COLO829 (cell line): ENCODE data around the gene CDKN2B.
"Not testable (repeated sequence)": the region's sequence is repeated elsewhere in the genome, so short reads cannot be mapped to it uniquely, and the experiment has no call there.

Experiments used
- DNase-seq: peaks from one replicate; pipeline ENCODE4 v3.0.0; 2012; ENCODE audit warnings: low spot score

Gene CDKN2B

DNA sequence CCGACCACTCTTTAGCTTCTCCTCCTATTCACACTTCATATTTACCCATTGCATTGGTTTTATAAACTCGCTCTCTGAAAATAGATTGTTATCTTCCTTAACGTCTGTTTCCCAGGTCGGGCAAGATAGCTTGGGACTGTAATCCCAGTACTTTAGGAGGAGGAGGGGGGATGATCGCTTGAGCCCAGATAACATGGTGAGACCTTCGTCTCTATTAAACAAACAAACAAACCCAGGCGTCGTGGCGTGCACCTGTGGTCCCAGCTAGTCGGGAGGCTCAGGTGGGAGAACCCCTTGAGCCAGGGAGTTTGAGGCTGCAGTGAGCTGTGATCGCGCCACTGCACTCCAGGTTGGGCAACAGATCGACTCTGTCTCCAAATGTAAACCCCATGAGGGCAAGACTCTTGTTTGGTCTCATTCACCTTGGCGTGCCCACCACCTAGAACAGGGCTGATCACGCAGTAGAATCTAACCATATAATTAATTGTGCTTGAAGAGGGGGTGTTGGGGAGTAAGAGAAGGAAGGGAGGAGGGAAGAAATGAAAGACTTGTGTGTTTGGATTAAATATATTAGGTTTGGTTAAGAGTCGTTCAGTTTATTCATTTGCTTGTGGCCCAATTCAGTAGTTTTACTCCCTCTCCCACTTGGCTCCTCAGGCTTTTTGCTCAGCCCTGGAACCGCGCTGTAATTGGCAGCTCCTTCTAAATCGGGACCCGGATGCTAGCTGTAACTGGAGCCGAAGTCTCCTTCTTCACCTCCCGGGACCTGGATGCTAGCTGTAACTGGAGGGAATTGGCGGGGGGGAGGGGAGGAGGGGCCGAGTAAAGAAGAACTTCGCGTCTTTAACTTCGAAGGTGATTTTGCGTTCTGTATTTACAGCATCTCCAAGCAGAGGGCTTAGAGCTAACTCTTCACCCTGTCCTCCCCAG lies 39.8 kb downstream of the CDKN2B start:
- DNase-seq, result no peak

DNA sequence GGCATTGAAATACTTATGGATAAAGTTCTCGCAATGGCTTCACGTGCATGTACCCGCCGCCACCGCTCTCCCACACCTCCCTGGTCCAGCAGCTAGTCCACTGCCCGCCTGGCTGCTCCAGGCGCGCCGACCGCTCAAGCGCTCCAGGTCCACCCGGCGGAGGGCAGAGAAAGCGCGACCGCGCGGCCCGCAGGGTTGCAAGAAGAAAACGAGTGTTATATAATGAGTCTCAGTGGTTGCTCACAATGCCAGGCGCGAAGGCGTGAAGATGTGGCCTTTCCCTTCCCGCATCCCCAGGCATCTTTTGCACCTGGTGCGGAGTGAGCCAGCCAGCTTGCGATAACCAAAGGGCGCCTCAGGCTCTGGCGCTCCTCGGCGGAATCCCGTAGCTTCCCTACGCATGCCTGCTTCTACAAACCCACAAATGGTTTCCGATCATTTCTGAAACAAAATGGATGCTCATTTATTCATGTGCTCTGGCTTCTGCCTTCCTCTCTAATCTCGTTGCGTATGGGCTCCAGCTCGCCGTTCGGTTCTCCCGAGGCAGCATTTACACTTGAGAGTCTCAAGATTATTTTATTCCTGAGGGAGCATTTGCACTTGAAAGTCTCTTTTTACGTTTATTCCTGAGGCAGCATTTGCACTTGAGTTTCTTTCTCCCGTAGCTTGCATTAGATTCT lies 40.6 kb downstream of the CDKN2B start:
- DNase-seq, result no peak

- DNase-seq, result no peak
Observed at GRCh38 chr9:21967702-21968101, 41.4 kb downstream of the CDKN2B start.

DNA sequence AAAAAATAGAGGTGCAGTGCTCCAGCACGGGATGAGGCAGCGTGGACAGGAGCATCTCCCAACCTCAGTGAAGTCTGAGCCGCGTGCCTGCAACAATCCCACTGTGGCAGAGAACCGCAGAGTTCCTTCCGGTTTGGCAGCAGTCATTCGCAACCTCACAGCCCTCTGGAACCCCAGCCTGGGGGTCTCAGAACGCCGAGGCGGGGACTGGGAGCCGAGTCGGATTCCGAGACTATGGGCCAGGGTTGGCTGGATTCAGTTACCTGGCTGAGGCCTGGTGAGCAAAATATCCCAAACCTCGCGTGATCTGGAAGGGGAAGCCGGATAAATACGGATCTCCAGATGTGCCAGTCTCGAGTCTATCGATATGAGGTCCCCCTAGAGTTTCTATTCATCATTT lies 41.9 kb downstream of the CDKN2B start:
- no peak for DNase-seq

DNA sequence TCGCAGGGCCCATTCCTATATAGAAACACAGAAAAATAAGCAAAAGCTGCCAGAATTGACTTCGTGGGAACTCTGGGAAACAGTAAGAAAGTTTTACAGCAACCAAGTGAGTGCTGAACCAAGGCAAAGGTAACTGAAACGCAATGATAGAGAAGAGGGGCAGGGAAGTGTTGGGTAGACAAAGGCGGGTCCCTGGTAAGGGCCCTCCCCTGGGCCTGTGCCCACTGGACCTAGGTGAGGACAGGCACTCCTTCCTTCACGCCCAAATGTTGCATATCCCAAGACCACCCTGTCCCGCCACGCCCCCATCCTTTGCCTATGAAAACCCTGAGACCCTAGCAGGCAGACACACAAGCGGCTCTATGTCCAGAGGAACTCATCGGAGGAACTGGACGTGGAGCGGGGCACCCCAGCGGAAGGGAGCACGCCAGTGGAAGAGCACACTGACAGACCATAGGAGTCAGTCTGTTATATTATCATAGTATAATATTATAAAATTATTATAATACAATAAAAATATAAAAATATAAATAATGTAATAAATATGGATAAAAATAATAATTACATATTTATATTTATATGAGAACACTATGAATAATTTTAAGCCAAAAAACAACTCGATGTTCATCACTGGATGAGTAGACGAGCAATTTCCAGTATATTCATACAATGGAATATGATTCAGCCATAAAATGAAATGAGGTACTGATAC lies 42.8 kb downstream of the CDKN2B start:
- DNase-seq, result no peak

DNA sequence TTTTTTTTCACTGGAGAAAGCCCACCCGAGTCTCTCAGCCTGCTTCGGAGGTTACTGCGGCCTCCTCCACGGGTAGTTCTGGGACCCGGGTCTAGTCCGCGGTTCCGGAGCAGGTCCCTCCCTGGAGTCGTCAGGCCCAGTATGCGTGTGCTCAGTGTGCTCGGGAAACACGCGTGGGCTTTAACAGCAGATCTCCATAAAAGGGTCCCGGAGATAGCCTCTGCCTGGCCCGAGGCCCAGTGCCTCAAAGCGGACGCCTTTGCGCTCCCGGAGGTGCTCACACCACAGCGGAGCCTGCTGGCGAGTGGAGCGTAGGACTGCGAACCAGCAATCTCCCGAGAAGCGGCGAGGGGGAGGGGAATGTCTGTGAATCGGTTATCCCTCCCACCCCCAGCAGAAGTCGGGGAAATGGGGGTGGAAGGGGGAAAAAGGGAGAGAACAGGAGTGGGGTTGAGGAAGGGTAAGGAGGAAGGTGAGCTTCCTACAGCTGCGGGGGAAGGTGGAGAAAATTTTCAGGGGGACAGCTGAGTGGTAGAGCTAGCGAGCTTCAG lies 43.6 kb downstream of the CDKN2B start:
- no peak for DNase-seq

GRCh38 chr9:21964925-21965385 lies 44.1 kb downstream of the CDKN2B start:
- no peak for DNase-seq

DNA sequence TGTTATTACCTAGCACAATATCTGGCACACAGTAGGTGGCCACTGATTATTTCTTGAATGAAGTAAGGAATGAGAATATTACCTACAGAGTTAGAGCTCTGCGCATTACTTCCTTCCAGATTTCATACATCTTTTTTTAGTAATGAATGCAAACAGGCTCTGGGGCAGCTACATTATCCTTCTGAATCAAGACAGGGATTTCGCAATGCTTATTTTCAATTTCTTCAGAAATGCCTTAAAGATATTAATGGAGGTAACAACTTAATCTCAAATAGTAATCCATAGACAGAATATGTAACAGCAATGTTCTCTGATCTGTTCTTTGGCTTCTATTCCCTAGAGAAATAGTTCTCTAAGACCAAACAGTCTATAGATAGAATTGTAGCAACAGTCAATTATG lies 47.5 kb downstream of the CDKN2B start:
- DNase-seq, result no peak

GRCh38 chr9:21959268-21959667 lies 49.8 kb downstream of the CDKN2B start:
- not testable (repeated sequence) for DNase-seq

DNA sequence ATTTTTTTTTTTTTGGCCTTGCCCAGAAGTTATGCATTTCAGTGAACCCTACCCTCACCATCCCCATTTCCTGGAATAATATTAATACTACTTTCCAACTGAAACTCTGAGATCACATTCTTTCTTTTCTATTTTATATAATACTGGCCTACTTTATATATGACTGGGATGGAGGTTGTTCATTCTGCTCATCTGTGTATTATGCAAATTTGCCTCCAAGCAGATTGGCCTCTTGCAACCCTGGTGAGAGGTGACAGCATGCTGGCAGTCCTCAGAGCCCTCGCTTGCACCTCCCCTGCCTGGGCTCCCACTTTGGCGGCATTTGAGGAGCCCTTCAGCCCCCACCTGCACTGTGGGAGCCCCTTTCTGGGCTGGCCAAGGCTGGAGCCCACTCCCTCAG lies 50.3 kb downstream of the CDKN2B start:
- DNase-seq, result no peak
